Omental fat pad (tissue), 4 donors: ENCODE measurements around the gene ZNF471. TPM values are rescaled to one million over a fixed set of nuclear protein-coding genes. Genes with fewer than 3 reads are reported as not detected.

ENCODE experiments used
- ATAC-seq: fragments of 150-250 bp; one replicate; pipeline ENCODE4 v1.9.1; 2016; ENCODE audit warnings: mild to moderate bottlenecking, moderate library complexity; ENCODE audit not compliant: low FRiP score
- DNase-seq: peaks from one replicate; pipeline ENCODE4 v3.0.0-alpha.2; 2019; ENCODE audit warnings: low spot score
- total RNA-seq, 4 donors: library from RNA; depleted of rRNA; stranded (reverse); fragments of >200 nt; gene quantifications; one replicate each; pipeline ENCODE4 v1.1.0, GENCODE V29; 2016
- TF ChIP-seq, protein P1 (sequence below), 3 donors: fragments of 450-650 bp; IDR thresholded peaks; one replicate each; pipeline ENCODE4 v1.5.1; 2016 to 2017; ENCODE audit warnings: antibody characterized with exemption in 3 of 3, mild to moderate bottlenecking in 3 of 3, moderate library complexity in 2 of 3

The ZNF471 gene
- total RNA-seq, 4 donors from 2014 or later: 1.9 to 6.0 (median 5.2) TPM

DNA sequence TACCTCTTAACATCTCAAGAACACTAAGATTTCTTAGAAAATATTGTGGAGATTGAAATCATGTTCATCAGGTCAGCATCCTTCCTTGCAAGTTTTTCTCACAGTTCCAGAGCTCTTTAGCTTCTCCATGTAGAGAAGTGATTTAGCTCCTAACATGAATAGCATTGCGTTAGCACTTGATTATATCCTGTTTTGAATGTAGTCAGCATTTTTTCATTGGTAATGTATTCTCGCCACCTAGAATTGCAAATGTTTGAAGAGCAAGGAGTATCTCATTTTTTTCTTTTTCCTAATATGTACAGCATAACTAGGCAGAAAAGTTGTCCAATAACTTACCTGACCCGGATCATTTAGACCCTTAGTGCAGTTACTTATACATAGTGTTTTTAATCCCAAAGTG lies 66.3 kb downstream of the ZNF471 start:
- TF ChIP-seq, protein P1, sequence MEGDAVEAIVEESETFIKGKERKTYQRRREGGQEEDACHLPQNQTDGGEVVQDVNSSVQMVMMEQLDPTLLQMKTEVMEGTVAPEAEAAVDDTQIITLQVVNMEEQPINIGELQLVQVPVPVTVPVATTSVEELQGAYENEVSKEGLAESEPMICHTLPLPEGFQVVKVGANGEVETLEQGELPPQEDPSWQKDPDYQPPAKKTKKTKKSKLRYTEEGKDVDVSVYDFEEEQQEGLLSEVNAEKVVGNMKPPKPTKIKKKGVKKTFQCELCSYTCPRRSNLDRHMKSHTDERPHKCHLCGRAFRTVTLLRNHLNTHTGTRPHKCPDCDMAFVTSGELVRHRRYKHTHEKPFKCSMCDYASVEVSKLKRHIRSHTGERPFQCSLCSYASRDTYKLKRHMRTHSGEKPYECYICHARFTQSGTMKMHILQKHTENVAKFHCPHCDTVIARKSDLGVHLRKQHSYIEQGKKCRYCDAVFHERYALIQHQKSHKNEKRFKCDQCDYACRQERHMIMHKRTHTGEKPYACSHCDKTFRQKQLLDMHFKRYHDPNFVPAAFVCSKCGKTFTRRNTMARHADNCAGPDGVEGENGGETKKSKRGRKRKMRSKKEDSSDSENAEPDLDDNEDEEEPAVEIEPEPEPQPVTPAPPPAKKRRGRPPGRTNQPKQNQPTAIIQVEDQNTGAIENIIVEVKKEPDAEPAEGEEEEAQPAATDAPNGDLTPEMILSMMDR (IDR thresholded peaks at IDR 0.05): no peak
- ATAC-seq: no peak
- DNase-seq: no peak

DNA sequence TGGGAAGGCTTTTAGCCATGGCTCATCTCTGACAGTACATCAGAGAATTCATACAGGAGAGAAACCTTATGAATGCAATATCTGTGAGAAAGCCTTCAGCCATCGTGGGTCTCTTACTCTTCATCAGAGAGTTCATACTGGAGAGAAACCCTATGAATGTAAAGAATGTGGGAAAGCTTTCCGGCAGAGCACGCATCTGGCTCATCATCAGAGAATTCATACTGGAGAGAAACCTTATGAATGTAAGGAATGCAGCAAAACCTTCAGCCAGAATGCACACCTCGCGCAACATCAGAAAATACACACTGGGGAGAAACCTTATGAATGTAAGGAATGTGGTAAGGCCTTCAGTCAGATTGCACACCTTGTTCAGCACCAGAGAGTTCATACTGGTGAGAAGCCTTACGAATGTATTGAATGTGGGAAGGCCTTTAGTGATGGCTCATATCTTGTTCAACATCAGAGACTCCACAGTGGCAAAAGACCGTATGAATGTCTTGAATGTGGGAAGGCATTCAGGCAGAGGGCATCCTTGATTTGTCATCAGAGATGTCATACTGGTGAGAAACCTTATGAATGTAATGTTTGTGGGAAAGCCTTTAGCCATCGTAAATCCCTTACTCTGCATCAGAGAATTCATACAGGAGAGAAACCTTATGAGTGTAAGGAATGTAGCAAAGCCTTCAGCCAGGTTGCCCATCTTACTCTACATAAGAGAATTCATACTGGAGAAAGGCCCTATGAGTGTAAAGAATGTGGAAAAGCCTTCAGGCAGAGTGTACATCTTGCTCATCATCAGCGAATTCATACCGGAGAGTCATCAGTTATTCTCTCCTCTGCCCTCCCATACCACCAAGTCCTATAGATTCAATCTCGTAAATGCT lies 70.3 kb downstream of the ZNF471 start:
- DNase-seq (no peak), ATAC-seq (no peak)
- TF ChIP-seq, protein P1 (IDR thresholded peaks at IDR 0.05): no peak

Other genes starting within 250 kb of the ZNF471 start
- not detected for gene EDDM13, start 235.1 kb upstream of the ZNF471 start, total RNA-seq
- gene ZSCAN5A, start 193.0 kb upstream of the ZNF471 start, total RNA-seq: 10 to 100 TPM in 1 of 4 donors, 1 to 10 TPM in 3; 5.9 to 10.3 (median 8.2) TPM
- gene ZNF582, start 114.3 kb upstream of the ZNF471 start, total RNA-seq: 1 to 10 TPM; 4.2 to 7.9 (median 4.9) TPM
- gene ZNF583, start 103.5 kb upstream of the ZNF471 start, total RNA-seq: 10 to 100 TPM in 2 of 4 donors, 1 to 10 TPM in 2; 3.2 to 12.0 (median 7.6) TPM
- gene ZNF667, start 30.5 kb upstream of the ZNF471 start, total RNA-seq: 1 to 10 TPM; 2.4 to 6.8 (median 3.6) TPM
- 1 to 10 TPM; 4.9 to 9.2 (median 7.4) TPM for gene ZFP28, start 31.1 kb downstream of the ZNF471 start, total RNA-seq
- gene ZNF470, start 59.6 kb downstream of the ZNF471 start, total RNA-seq: 1 to 10 TPM; 2.0 to 3.0 (median 2.5) TPM
- gene ZNF71, start 87.4 kb downstream of the ZNF471 start, total RNA-seq: 10 to 100 TPM in 2 of 4 donors, 1 to 10 TPM in 2; 5.8 to 11.2 (median 9.6) TPM
- gene SMIM17, start 135.3 kb downstream of the ZNF471 start, total RNA-seq: under 1 TPM in 2 of 4 donors, not detected in 2; 0.37 to 0.48 TPM
- 1 to 10 TPM; 3.5 to 8.1 (median 5.9) TPM for gene ZNF835, start 163.9 kb downstream of the ZNF471 start, total RNA-seq